ENCODE results near the gene RNPEPL1. TPM values are rescaled to one million over a fixed set of nuclear protein-coding genes. Genes with fewer than 3 reads are reported as not detected.

Gene RNPEPL1
- total RNA-seq, 1 experiment from 2014 or later = 22.6 TPM

- intact Hi-C loops (cut with micrococcal nuclease; ENCODE audit: unreplicated experiment) = loop anchor here (1.0 kb wide), 1 partner anchor 18 kb away; the partner anchor contains the start of gene CAPN10
- POLR2A ChIA-PET = interaction anchor here (1.7 to 3.5 kb wide), 2 partner anchors 16 to 348 kb away, joined by 3 to 31 read pairs; partner anchors contain the start of gene CAPN10
Measured at GRCh38 chr2:240603846-240604245, 35.6 kb downstream of the RNPEPL1 start.

GRCh38 chr2:240604291-240604938 is 36.1 kb downstream of the RNPEPL1 start:
- ChIA-PET CTCF (interaction anchor here (1.1 to 2.0 kb wide), 2 partner anchors 13 to 18 kb away, joined by 8 to 12 read pairs; partner anchors contain the start of gene CAPN10), POLR2A (interaction anchor here (1.7 to 3.5 kb wide), 2 partner anchors 17 to 349 kb away, joined by 3 to 31 read pairs; partner anchors contain the start of gene CAPN10)
- BruUV-seq (replicated peaks) = TSS peak; percentile 92

More at GRCh38 chr2:240603846-240604245, 35.6 kb downstream of the RNPEPL1 start:
- Mint-ChIP-seq H3K27ac (ENCODE audit: unreplicated experiment) (no peak overlapping the region), H3K36me3 (ENCODE audit: insufficient read depth, unreplicated experiment) (peaks cover 7% of the 10 kb centered on the region), H3K27me3 (ENCODE audit: insufficient read depth, unreplicated experiment) (no peaks in the 10 kb centered on the region), H3K4me3 (ENCODE audit: unreplicated experiment) (no peak overlapping the region), H3K9me3 (ENCODE audit: unreplicated experiment) (no peaks in the 10 kb centered on the region), H3K4me1 (ENCODE audit: low read depth, unreplicated experiment) (peaks cover 8% of the 10 kb centered on the region)
- no peak overlapping the region for H3K4me3 ChIP-seq (ENCODE audit: low read depth, low read length)
- H3K27me3 ChIP-seq (replicated peaks; ENCODE audit: control insufficient read depth, insufficient read depth, low read length) = no peaks in the 10 kb centered on the region
- no TSS peak for BruUV-seq (replicated peaks)
- CTCF ChIA-PET = interaction anchor here (1.1 to 2.0 kb wide), 2 partner anchors 13 to 17 kb away, joined by 8 to 12 read pairs; partner anchors contain the start of gene CAPN10
- TF ChIP-seq, protein P1, sequence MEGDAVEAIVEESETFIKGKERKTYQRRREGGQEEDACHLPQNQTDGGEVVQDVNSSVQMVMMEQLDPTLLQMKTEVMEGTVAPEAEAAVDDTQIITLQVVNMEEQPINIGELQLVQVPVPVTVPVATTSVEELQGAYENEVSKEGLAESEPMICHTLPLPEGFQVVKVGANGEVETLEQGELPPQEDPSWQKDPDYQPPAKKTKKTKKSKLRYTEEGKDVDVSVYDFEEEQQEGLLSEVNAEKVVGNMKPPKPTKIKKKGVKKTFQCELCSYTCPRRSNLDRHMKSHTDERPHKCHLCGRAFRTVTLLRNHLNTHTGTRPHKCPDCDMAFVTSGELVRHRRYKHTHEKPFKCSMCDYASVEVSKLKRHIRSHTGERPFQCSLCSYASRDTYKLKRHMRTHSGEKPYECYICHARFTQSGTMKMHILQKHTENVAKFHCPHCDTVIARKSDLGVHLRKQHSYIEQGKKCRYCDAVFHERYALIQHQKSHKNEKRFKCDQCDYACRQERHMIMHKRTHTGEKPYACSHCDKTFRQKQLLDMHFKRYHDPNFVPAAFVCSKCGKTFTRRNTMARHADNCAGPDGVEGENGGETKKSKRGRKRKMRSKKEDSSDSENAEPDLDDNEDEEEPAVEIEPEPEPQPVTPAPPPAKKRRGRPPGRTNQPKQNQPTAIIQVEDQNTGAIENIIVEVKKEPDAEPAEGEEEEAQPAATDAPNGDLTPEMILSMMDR (IDR thresholded peaks at IDR 0.05; ENCODE audit: insufficient read depth in 1 of 2, low read depth in 1 of 2, low read length in 1 of 2, severe bottlenecking in 1 of 2, unreplicated experiment in 1 of 2) = no peak
- H3K4me1 ChIP-seq = no peaks in the 10 kb centered on the region
- H3K9me3 ChIP-seq = no peaks in the 10 kb centered on the region
- no peaks in the 10 kb centered on the region; the same call in 1 of the 2 replicates for H3K36me3 ChIP-seq (ENCODE audit: control insufficient read depth, insufficient read depth, low read length)
- DNase-seq = no peak

More at GRCh38 chr2:240604291-240604938, 36.1 kb downstream of the RNPEPL1 start:
- Mint-ChIP-seq H3K9me3 (ENCODE audit: unreplicated experiment) (no peaks in the 10 kb centered on the region), H3K27ac (ENCODE audit: unreplicated experiment) (peak overlapping the region; percentile 79), H3K4me3 (ENCODE audit: unreplicated experiment) (peak overlapping the region; percentile 78), H3K27me3 (ENCODE audit: insufficient read depth, unreplicated experiment) (no peaks in the 10 kb centered on the region), H3K36me3 (ENCODE audit: insufficient read depth, unreplicated experiment) (peaks cover 12% of the 10 kb centered on the region), H3K4me1 (ENCODE audit: low read depth, unreplicated experiment) (peaks cover 8% of the 10 kb centered on the region)
- TF ChIP-seq, protein P1 (IDR thresholded peaks at IDR 0.05; ENCODE audit: insufficient read depth in 1 of 2, low read depth in 1 of 2, low read length in 1 of 2, severe bottlenecking in 1 of 2, unreplicated experiment in 1 of 2) = peak; percentile 42 to 72
- no peaks in the 10 kb centered on the region for H3K4me1 ChIP-seq
- H3K4me3 ChIP-seq (ENCODE audit: low read depth, low read length) = peak overlapping the region; percentile 77
- no peaks in the 10 kb centered on the region for H3K9me3 ChIP-seq
- no peaks in the 10 kb centered on the region; the same call in 1 of the 2 replicates for H3K36me3 ChIP-seq (ENCODE audit: control insufficient read depth, insufficient read depth, low read length)
- intact Hi-C loops (cut with micrococcal nuclease; ENCODE audit: unreplicated experiment) = loop anchor here (1.0 kb wide), 1 partner anchor 18 kb away; the partner anchor contains the start of gene CAPN10
- peak; percentile 82 to 88 for DNase-seq
- H3K27me3 ChIP-seq (replicated peaks; ENCODE audit: control insufficient read depth, insufficient read depth, low read length) = no peaks in the 10 kb centered on the region
